ENCODE data around the gene PAK5.

DNA sequence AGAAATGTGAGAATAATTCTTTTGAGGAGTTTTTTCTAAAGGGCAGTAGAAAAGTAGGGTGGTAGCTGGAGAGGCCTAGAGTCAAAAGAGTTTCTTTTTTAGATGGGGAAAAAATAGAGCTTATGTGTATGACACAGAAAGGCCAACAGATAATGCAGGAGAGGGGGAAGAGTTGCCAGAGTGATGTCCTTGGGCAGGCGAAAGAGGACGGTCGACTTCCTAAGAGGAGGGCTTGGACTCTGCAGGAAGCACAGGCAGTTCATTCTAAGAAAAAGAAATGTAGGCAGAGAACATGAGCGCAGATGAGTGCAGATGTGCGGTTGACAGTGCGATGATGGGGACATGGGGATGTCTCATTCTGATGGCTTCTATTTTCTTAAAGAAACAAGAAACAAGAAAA is 68.9 kb downstream of the PAK5 start:
- TF ChIP-seq, protein P1, sequence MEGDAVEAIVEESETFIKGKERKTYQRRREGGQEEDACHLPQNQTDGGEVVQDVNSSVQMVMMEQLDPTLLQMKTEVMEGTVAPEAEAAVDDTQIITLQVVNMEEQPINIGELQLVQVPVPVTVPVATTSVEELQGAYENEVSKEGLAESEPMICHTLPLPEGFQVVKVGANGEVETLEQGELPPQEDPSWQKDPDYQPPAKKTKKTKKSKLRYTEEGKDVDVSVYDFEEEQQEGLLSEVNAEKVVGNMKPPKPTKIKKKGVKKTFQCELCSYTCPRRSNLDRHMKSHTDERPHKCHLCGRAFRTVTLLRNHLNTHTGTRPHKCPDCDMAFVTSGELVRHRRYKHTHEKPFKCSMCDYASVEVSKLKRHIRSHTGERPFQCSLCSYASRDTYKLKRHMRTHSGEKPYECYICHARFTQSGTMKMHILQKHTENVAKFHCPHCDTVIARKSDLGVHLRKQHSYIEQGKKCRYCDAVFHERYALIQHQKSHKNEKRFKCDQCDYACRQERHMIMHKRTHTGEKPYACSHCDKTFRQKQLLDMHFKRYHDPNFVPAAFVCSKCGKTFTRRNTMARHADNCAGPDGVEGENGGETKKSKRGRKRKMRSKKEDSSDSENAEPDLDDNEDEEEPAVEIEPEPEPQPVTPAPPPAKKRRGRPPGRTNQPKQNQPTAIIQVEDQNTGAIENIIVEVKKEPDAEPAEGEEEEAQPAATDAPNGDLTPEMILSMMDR (IDR thresholded peaks at IDR 0.05) = no peak
- no peak for TF ChIP-seq POLR2A (IDR thresholded peaks at IDR 0.05)

Measured in esophagus squamous epithelium (tissue), 4 donors.